ENCODE measurements around the gene DDAH1.

DNA sequence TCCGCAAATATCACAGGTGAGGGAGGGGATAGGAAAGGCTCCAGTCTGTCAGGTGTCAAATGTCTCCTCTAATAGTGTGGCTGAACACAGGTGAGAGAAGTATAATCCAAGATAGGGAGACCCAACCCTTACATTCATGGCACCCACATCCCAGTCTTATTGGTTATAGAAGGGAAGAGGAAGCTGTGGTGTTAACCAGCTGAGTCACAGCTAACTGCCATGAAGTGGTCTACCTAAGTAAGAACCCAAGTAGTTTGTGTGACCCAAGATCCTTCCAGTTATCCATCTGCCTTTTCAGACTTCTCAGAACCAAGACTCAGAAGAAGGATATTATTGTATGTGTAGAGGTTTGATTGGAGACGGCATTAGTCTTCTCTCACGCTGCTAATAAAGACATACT, 37.1 kb downstream of the DDAH1 start:
- TF ChIP-seq CTCF (conservative IDR thresholded peaks at IDR 0.05; ENCODE audit: low read length) (no peak), EZH2phosphoT487 (IDR thresholded peaks at IDR 0.05; ENCODE audit: borderline replicate concordance) (no peak)
